Activated CD4-positive, alpha-beta T cell treated with anti-CD3 and anti-CD28 coated beads, Interleukin-2, amount 10 ng/mL, durations not matched to agents 7 days and 5 days (primary cell): ENCODE results near the gene FAR2. TPM values are rescaled to one million over a fixed set of nuclear protein-coding genes. Genes with fewer than 3 reads are reported as not detected.
"Not testable (repeated sequence)": the region's sequence is repeated elsewhere in the genome, so short reads cannot be mapped to it uniquely, and the experiment has no call there.

ENCODE experiments used
- CTCF ChIA-PET: fragments of 350-600 bp; sonication (Branson Sonifier 250); formaldehyde crosslinking; loops from one replicate; lab custom pipeline; 2021; ENCODE audit warnings: antibody characterized with exemption; lab: Charles Lee
- POLR2A ChIA-PET: fragments of 350-600 bp; sonication (Branson Sonifier 250); formaldehyde crosslinking; loops from one replicate; lab custom pipeline; 2021; ENCODE audit warnings: antibody characterized with exemption; lab: Charles Lee
- DNase-seq: peaks from one replicate; pipeline ENCODE4 v3.0.0-alpha.2; 2020
- H3K27ac Mint-ChIP-seq: one replicate; pipeline ENCODE4 v1.8.0; 2021; ENCODE audit warnings: mild to moderate bottlenecking, moderate library complexity, mixed read lengths
- H3K27me3 Mint-ChIP-seq: one replicate; pipeline ENCODE4 v1.8.0; 2021; ENCODE audit warnings: mixed read lengths
- H3K36me3 Mint-ChIP-seq: one replicate; pipeline ENCODE4 v1.8.0; 2021; ENCODE audit warnings: low read depth, mixed read lengths
- H3K4me1 Mint-ChIP-seq: one replicate; pipeline ENCODE4 v1.8.0; 2021; ENCODE audit warnings: mixed read lengths
- H3K4me3 Mint-ChIP-seq: one replicate; pipeline ENCODE4 v1.8.0; 2021; ENCODE audit warnings: mild to moderate bottlenecking, moderate library complexity, mixed read lengths
- H3K9me3 Mint-ChIP-seq: one replicate; pipeline ENCODE4 v1.8.0; 2021; ENCODE audit warnings: mixed read lengths
- total RNA-seq, 2 experiments: library from RNA; stranded (reverse); gene quantifications; one replicate each; pipeline ENCODE4 v1.2.3, GENCODE V29; 2021

The FAR2 gene
- total RNA-seq, 2 experiments from 2014 or later, result 24.6 to 26.6 TPM

- H3K36me3 Mint-ChIP-seq, result peaks cover 42% of the 10 kb centered on the region
- no peak overlapping the region for H3K27ac Mint-ChIP-seq
- ChIA-PET CTCF (no interaction called here), POLR2A (no interaction called here)
- H3K9me3 Mint-ChIP-seq, result no peaks in the 10 kb centered on the region
- H3K4me3 Mint-ChIP-seq, result no peak overlapping the region
- H3K27me3 Mint-ChIP-seq, result no peaks in the 10 kb centered on the region
- no peak for DNase-seq
- peaks cover 4% of the 10 kb centered on the region for H3K4me1 Mint-ChIP-seq
Measured at GRCh38 chr12:29365091-29365490, 216.0 kb downstream of the FAR2 start.

- H3K27me3 Mint-ChIP-seq, result no peaks in the 10 kb centered on the region
- peaks cover 32% of the 10 kb centered on the region for H3K36me3 Mint-ChIP-seq
- POLR2A ChIA-PET, result no interaction called here
- CTCF ChIA-PET, result interaction anchor here (1.0 kb wide), 1 partner anchor 1380 kb away, joined by 3 read pairs; no protein-coding TSS in a partner anchor
- no peak overlapping the region for H3K27ac Mint-ChIP-seq
- H3K9me3 Mint-ChIP-seq, result no peaks in the 10 kb centered on the region
- no peak overlapping the region for H3K4me3 Mint-ChIP-seq
- no peak for DNase-seq
- peaks cover 23% of the 10 kb centered on the region for H3K4me1 Mint-ChIP-seq
Measured at GRCh38 chr12:29374012-29374411, 224.9 kb downstream of the FAR2 start.

- Mint-ChIP-seq H3K9me3 (no peaks in the 10 kb centered on the region), H3K36me3 (peaks cover 29% of the 10 kb centered on the region), H3K27me3 (no peaks in the 10 kb centered on the region), H3K27ac (no peak overlapping the region), H3K4me1 (peaks cover 32% of the 10 kb centered on the region), H3K4me3 (no peak overlapping the region)
- POLR2A ChIA-PET, result no interaction called here
- CTCF ChIA-PET, result interaction anchor here (1.0 kb wide), 1 partner anchor 1379 kb away, joined by 3 read pairs; no protein-coding TSS in a partner anchor
- no peak for DNase-seq
Measured at GRCh38 chr12:29374913-29375312, 225.8 kb downstream of the FAR2 start.

DNA sequence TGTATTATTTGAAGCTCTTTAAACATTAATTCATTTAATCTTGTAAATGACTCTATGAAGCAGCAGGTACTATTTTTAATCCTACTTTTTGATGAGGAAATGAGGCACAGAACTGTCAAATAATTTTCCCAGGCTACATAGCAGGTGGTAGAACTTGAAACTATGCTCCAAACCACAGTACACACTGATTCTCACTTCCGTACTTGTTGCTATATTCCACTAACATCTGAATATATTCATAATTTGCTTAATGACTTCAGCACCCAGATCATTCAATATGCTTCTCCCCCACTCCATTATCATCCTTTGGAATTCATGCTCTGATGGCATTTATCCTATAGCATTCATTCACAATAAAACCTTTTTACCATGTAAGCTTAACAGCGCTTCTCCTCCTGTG lies 227.0 kb downstream of the FAR2 start:
- Mint-ChIP-seq H3K27ac (no peak overlapping the region), H3K9me3 (no peaks in the 10 kb centered on the region), H3K36me3 (peaks cover 26% of the 10 kb centered on the region), H3K4me1 (peaks cover 39% of the 10 kb centered on the region), H3K4me3 (no peak overlapping the region), H3K27me3 (no peaks in the 10 kb centered on the region)
- CTCF ChIA-PET, result interaction anchor here (1.5 kb wide), 1 partner anchor 12 kb away, joined by 4 read pairs; no protein-coding TSS in a partner anchor
- DNase-seq, result no peak
- POLR2A ChIA-PET, result no interaction called here

GRCh38 chr12:29380536-29381523 lies 231.8 kb downstream of the FAR2 start, which contains the start of gene ERGIC2:
TSS of gene ERGIC2 (minus strand) at chr12:29381172. CDS start at chr12:29371633, 9,539 bp downstream.
- CTCF ChIA-PET, result no interaction called here
- DNase-seq, result peak; percentile 97
- POLR2A ChIA-PET, result interaction anchor here (0.6 to 0.8 kb wide), 2 partner anchors 10 to 80 kb away, joined by 4 read pairs; no protein-coding TSS in a partner anchor
- H3K36me3 Mint-ChIP-seq, result peaks cover 19% of the 10 kb centered on the region
- peak within 1 kb of the TSS; percentile 95 for H3K27ac Mint-ChIP-seq
- H3K4me1 Mint-ChIP-seq, result peaks cover 51% of the 10 kb centered on the region
- no peaks in the 10 kb centered on the region for H3K9me3 Mint-ChIP-seq
- H3K27me3 Mint-ChIP-seq, result no peaks in the 10 kb centered on the region
- peak within 1 kb of the TSS; percentile 92 for H3K4me3 Mint-ChIP-seq

DNA sequence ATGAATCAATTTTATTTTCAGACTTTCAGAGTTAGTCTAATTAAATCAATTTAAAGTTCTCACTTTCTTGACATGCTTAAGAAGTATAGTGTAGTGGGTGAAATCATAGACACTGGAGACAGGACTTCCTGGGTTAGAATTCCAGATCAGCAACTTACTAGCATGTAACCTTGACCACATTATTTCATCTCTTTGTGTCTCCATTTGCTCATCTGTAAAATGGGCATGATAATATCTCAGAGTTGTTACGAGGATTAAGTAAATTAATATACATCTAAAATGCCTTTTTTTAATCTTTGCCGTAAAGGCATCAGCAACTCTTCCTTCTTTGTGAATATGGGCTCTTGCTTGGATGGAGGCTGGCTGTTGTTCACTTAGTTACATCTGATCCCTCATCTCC lies 233.2 kb downstream of the FAR2 start:
- peaks cover 40% of the 10 kb centered on the region for H3K4me1 Mint-ChIP-seq
- ChIA-PET POLR2A (no interaction called here), CTCF (no interaction called here)
- H3K27ac Mint-ChIP-seq, result peak overlapping the region; percentile 95
- H3K9me3 Mint-ChIP-seq, result no peaks in the 10 kb centered on the region
- DNase-seq, result no peak
- H3K36me3 Mint-ChIP-seq, result peaks cover 10% of the 10 kb centered on the region
- H3K27me3 Mint-ChIP-seq, result no peaks in the 10 kb centered on the region
- H3K4me3 Mint-ChIP-seq, result peak overlapping the region; percentile 92

- H3K4me1 Mint-ChIP-seq, result peaks cover 26% of the 10 kb centered on the region
- CTCF ChIA-PET, H3K4me3 Mint-ChIP-seq, DNase-seq, POLR2A ChIA-PET, H3K36me3 Mint-ChIP-seq, H3K9me3 Mint-ChIP-seq, H3K27ac Mint-ChIP-seq, H3K27me3 Mint-ChIP-seq: not testable (repeated sequence)
Measured at GRCh38 chr12:29385194-29385593, 236.1 kb downstream of the FAR2 start.

Other genes with a start within 250 kb of the FAR2 start
- gene ERGIC2, start 231.9 kb downstream of the FAR2 start, total RNA-seq, result 10 to 100 TPM; 66.4 to 83.3 TPM